GM12878 (cell line): Measurements from ENCODE around the gene SIN3B. TPM values are rescaled to one million over a fixed set of nuclear protein-coding genes. Genes with fewer than 3 reads are reported as not detected.

Experiments
- ATAC-seq: fragments of 200-7000 bp; cut with Tn5 transposase; 3 replicates; pipeline ENCODE4 v1.9.1; 2020; ENCODE audit warnings: mild to moderate bottlenecking, moderate library complexity
- BruUV-seq: library from RNA; stranded (reverse); fragments of 400-500 nt; replicated peaks from 2 replicates; lab custom pipeline; 2021; lab: Mats Ljungman, UMichigan
- CTCF ChIA-PET: fragments of 300-600 bp; sonication (Branson Sonifier 250); formaldehyde crosslinking; extraction: SDS; loops from one replicate; lab custom pipeline; 2021; ENCODE audit warnings: inconsistent platforms; lab: Yijun Ruan, JAX
- POLR2A ChIA-PET: fragments of 350-600 bp; formaldehyde crosslinking; extraction: SDS; loops from one replicate; lab custom pipeline; 2021; ENCODE audit warnings: inconsistent platforms; lab: Charles Lee
- RAD21 ChIA-PET: fragments of 300-600 bp; sonication (Branson Sonifier 250); formaldehyde crosslinking; loops from one replicate; lab custom pipeline; 2023; ENCODE audit warnings: antibody characterized with exemption; ENCODE audit not compliant: unreplicated experiment; lab: Charles Lee
- SMC1A ChIA-PET: fragments of 300-600 bp; sonication (Branson Sonifier 250); formaldehyde crosslinking; loops from one replicate; lab custom pipeline; 2023; ENCODE audit not compliant: unreplicated experiment, uncharacterized antibody; lab: Charles Lee
- DNase-seq: peaks from one replicate; pipeline ENCODE4 v3.0.0-alpha.2; 2011; ENCODE audit warnings: low read depth, low spot score
- FAIRE-seq: peaks from 3 replicates; lab custom pipeline; 2011; peaks lifted over from hg19 to GRCh38; lab: Jason Lieb, UNC
- H2AFZ ChIP-seq: 2 replicates; pipeline ENCODE4 v1.6.0; 2011; ENCODE audit warnings: low read depth, low read length, control low read depth; ENCODE audit not compliant: control insufficient read depth
- H3K27ac ChIP-seq: 2 replicates; pipeline ENCODE4 v1.5.1; 2011; ENCODE audit warnings: control low read depth; ENCODE audit not compliant: control insufficient read depth, insufficient read depth
- H3K27me3 ChIP-seq, 2 experiments: replicated peaks in 1 of 2; 2 replicates each; pipeline versions ENCODE4 v1.6.0 to v1.6.1; 2011; ENCODE audit warnings: low read length in 1 of 2; ENCODE audit not compliant: control insufficient read depth in 2 of 2, insufficient read depth in 2 of 2
- H3K36me3 ChIP-seq, 2 experiments: 2 replicates each; pipeline ENCODE4 v1.5.1; 2011; ENCODE audit warnings: low read length in 1 of 2; ENCODE audit not compliant: control insufficient read depth in 2 of 2, insufficient read depth in 2 of 2
- H3K4me1 ChIP-seq: 2 replicates; pipeline ENCODE4 v1.6.1; 2011; ENCODE audit warnings: mild to moderate bottlenecking, low read length, moderate library complexity, mixed read lengths; ENCODE audit not compliant: control insufficient read depth, insufficient read depth
- H3K4me2 ChIP-seq: 2 replicates; pipeline ENCODE4 v1.6.0; 2011; ENCODE audit warnings: control low read depth; ENCODE audit not compliant: control insufficient read depth, insufficient read depth
- H3K4me3 ChIP-seq: fragments of 200-600 bp; sonication (generic); 2 replicates; pipeline ENCODE4 v1.5.1; 2016
- H3K79me2 ChIP-seq: 2 replicates; pipeline ENCODE4 v1.6.0; 2011; ENCODE audit warnings: low read length; ENCODE audit not compliant: control insufficient read depth, insufficient read depth
- H3K9ac ChIP-seq: 2 replicates; pipeline ENCODE4 v1.8.0; 2011; ENCODE audit warnings: low read length, control low read depth, mixed read lengths; ENCODE audit not compliant: control insufficient read depth, insufficient read depth
- H3K9me3 ChIP-seq: replicated peaks from 3 replicates; pipeline ENCODE4 v1.5.1; 2011; ENCODE audit warnings: mild to moderate bottlenecking, low read length; ENCODE audit not compliant: control insufficient read depth, insufficient read depth
- H4K20me1 ChIP-seq: 2 replicates; pipeline ENCODE4 v1.6.0; 2011; ENCODE audit not compliant: control insufficient read depth, insufficient read depth
- BMI1 ChIP-seq: fragments of 450-650 bp; IDR thresholded peaks from 2 replicates; pipeline ENCODE4 v1.6.1; 2016; ENCODE audit warnings: mild to moderate bottlenecking, moderate library complexity, borderline replicate concordance
- HDAC6 ChIP-seq: fragments of 200-600 bp; sonication (generic); IDR thresholded peaks from one replicate; pipeline ENCODE4 v1.8.0; 2017; ENCODE audit warnings: antibody characterized with exemption; ENCODE audit not compliant: unreplicated experiment
- HDGF ChIP-seq: fragments of 450-650 bp; IDR thresholded peaks from 2 replicates; pipeline ENCODE4 v1.6.1; 2016; ENCODE audit warnings: antibody characterized with exemption
- WGBS: methylation state at CpG from one replicate; pipeline ENCODE4 v1.1.6; 2016; ENCODE audit warnings: low lambda C conversion rate; ENCODE audit not compliant: insufficient replicate concordance, insufficient coverage; ENCODE audit errors: missing lambda C conversion rate; 5-methylcytosine and 5-hydroxymethylcytosine counted together
- in situ Hi-C: fragments of 300-500 bp; cut with MboI; formaldehyde crosslinking; loops from 9 replicates; pipeline ENCODE4 v1.14.3; 2018; ENCODE audit warnings: mixed read lengths
- intact Hi-C: fragments of 100-400 bp; cut with micrococcal nuclease; formaldehyde crosslinking; loops from one replicate; pipeline ENCODE4 v1.14.2; 2022; ENCODE audit not compliant: unreplicated experiment
- polyA plus RNA-seq, 11 experiments: library from polyadenylated mRNA; depleted of rRNA in 4 of 11; unstranded in 6 of 11; stranded (reverse) in 5 of 11; fragments of >200 nt; fragmentation: Nextera tagmentation in 4 of 11; fragmentation: Illumina TruSeq in 1 of 11; extraction: Ambion mirVana in 4 of 11; extraction: Trizol in 1 of 11; gene quantifications; 1 replicate in 1 of 11; 2 replicates in 10 of 11; pipeline versions ENCODE4 v1.2.1 to v1.2.3, GENCODE V29; 2011 to 2016; ENCODE audit warnings: inconsistent platforms in 2 of 11, missing spikeins in 2 of 11, low read depth in 1 of 11
- total RNA-seq, 4 experiments: library from RNA; depleted of rRNA in 3 of 4; stranded (reverse); fragments of >200 nt in 3 of 4; fragmentation: Illumina TruSeq in 1 of 4; extraction: Trizol in 1 of 4; gene quantifications; 2 replicates each; pipeline versions ENCODE4 v1.2.1 to v1.2.3, GENCODE V29; 2013 to 2021
- TF ChIP-seq, protein P1 (sequence below): fragments of 450-650 bp; IDR thresholded peaks from 2 replicates; pipeline ENCODE4 v1.6.1; 2017; ENCODE audit warnings: antibody characterized with exemption, mild to moderate bottlenecking, moderate library complexity
- TF ChIP-seq, protein P2 (sequence below): IDR thresholded peaks from 2 replicates; pipeline ENCODE4 v1.6.1; 2011; ENCODE audit warnings: mild to moderate bottlenecking, low read depth, low read length, moderate library complexity; ENCODE audit not compliant: insufficient replicate concordance

SIN3B gene
- total and polyA plus RNA-seq, 10 of the 15 experiments (the other 5 are each of a cell fraction or from before 2014, with no cell fraction given): 0.68 to 34.5 (median 15.8) TPM

DNA sequence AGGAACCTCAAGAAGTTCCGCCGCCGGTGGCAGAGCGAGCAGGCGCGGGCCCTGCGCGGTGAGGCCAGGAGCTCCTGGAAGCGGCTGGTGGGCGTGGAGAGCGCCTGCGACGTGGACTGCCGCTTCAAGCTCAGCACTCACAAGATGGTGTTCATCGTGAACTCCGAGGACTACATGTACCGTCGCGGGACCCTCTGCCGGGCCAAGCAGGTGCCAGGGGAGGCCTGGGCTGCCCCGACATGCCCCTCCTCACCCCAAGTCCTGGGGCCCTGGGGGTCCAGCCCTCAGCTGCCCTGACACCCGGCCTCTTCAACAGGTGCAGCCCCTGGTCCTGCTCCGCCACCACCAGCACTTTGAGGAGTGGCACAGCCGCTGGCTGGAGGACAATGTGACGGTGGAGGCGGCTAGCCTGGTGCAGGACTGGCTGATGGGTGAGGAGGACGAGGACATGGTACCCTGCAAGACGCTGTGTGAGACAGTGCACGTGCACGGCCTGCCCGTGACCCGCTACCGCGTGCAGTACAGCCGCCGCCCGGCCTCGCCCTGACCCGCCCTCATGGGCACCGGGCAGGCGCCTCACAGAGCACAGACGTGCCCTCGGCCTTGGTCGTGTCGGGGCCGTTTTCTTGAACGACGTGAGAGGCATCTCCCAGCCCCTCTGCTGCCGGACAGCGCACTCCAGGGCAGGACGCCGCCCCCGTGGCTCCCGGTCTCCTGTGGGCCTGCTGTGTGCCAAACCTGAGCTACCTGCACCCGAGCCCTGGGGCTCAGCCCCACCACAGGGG, 49.2 kb downstream of the SIN3B start:
- 96% methylated on average over 51 of the region's 55 CpGs for WGBS
- Histone ChIP-seq H3K4me3 (no peak overlapping the region), H4K20me1 (no peaks in the 10 kb centered on the region), H3K9ac (no peak overlapping the region), H3K4me2 (no peak overlapping the region), H3K9me3 (peaks cover 24% of the 10 kb centered on the region; the same call in 2 of the 3 replicates), H3K4me1 (peaks cover 6% of the 10 kb centered on the region), H3K79me2 (no peaks in the 10 kb centered on the region), H3K36me3 (peaks cover 7 to 36% of the 10 kb centered on the region in 2 experiments), H2AFZ (no peak overlapping the region), H3K27me3 (no peaks in the 10 kb centered on the region), H3K27ac (no peak overlapping the region)
- no peak for FAIRE-seq
- ChIA-PET SMC1A (no interaction called here), RAD21 (no interaction called here), POLR2A (no interaction called here), CTCF (no interaction called here)
- no TSS peak for BruUV-seq
- TF ChIP-seq BMI1 (no peak), HDAC6 (no peak), HDGF (no peak)
- TF ChIP-seq, protein P1, sequence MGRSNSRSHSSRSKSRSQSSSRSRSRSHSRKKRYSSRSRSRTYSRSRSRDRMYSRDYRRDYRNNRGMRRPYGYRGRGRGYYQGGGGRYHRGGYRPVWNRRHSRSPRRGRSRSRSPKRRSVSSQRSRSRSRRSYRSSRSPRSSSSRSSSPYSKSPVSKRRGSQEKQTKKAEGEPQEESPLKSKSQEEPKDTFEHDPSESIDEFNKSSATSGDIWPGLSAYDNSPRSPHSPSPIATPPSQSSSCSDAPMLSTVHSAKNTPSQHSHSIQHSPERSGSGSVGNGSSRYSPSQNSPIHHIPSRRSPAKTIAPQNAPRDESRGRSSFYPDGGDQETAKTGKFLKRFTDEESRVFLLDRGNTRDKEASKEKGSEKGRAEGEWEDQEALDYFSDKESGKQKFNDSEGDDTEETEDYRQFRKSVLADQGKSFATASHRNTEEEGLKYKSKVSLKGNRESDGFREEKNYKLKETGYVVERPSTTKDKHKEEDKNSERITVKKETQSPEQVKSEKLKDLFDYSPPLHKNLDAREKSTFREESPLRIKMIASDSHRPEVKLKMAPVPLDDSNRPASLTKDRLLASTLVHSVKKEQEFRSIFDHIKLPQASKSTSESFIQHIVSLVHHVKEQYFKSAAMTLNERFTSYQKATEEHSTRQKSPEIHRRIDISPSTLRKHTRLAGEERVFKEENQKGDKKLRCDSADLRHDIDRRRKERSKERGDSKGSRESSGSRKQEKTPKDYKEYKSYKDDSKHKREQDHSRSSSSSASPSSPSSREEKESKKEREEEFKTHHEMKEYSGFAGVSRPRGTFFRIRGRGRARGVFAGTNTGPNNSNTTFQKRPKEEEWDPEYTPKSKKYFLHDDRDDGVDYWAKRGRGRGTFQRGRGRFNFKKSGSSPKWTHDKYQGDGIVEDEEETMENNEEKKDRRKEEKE: no peak
- TF ChIP-seq, protein P2, sequence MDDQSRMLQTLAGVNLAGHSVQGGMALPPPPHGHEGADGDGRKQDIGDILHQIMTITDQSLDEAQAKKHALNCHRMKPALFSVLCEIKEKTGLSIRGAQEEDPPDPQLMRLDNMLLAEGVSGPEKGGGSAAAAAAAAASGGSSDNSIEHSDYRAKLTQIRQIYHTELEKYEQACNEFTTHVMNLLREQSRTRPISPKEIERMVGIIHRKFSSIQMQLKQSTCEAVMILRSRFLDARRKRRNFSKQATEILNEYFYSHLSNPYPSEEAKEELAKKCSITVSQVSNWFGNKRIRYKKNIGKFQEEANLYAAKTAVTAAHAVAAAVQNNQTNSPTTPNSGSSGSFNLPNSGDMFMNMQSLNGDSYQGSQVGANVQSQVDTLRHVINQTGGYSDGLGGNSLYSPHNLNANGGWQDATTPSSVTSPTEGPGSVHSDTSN: no peak
- in situ Hi-C loops: no loop called here
- no peak for DNase-seq
- intact Hi-C loops: no loop called here
- no peak for ATAC-seq
